ENCODE measurements around the gene E2F2.

E2F2 gene

DNA sequence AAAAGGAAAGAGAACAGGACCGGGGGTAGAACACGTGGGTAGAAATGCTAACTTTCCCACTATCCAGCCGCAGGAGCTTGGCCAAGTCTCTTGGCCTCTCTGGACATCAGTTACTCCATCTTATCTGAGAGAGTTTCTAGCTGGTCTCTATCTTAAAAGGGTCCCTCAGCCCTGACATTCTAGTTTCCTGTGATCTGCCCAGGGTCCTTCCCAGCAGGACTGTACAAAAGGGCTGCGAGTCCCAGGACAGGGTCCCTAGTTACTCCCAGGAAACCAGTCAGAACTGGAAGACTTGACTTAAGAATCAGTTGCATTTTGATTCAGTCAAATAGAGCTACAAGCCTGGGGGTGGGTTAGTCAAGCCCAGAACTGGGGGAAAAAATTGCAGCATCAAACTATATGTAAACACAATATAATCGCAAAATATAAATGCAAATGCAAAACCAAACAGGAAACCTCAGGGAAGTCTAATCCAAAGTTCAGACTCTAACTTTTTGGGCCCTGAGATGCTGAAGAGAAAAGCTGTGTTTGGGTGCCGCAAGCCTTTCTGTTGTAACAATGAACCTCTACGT is 49.9 kb downstream of the E2F2 start:
- no peak for DNase-seq

DNA sequence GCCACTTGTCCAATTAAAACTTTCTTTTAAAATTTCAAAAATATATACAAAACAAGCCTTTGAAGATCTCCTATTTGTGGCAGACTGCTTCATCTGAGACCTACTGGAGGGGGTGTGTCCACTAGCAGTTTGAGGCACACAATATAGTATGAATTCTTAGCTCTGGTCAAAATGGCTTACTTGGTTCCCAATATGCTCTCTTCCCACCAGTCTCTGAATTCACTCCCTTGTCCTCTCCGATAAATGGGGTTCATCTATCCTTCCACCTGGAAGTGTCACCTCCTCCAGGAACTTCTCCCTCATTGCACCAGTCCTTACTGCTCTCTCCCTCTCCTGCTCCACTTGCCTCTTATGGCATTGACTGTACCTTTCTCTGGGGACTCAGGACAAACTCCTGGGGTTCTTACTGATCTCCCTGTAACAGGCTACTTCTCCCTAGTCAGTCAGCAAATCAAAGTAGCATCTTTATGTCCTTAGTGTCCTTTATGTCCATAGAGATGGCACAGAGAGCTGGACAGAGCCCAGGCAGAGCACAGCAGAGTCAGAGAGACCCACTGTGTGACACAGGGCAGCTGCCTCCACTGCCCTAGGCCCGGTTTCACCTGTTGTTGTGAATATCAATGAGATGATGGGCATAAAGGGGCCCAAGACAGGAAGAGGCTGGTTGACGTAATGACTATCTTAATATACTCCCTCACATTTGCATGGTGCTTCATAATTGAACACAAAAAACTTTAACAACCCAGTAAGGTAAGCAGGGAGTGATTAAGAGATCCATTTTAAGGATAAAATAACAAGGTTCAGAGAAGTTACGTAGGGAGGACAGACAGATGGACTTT is 50.6 kb downstream of the E2F2 start:
- DNase-seq: no peak

DNA sequence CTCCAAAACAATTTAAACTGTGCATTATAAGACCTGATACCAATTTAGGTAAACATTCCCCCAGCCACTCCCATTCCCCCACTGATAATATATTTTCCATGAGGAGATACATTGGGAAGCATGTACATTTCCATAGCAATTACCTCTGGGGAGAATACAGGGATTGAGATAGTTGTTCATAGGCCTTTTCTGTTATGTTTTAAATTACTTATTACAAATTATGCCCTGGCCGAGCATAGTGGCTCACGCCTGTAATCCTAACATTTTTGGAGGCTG is 51.4 kb downstream of the E2F2 start:
- DNase-seq: no peak

DNA sequence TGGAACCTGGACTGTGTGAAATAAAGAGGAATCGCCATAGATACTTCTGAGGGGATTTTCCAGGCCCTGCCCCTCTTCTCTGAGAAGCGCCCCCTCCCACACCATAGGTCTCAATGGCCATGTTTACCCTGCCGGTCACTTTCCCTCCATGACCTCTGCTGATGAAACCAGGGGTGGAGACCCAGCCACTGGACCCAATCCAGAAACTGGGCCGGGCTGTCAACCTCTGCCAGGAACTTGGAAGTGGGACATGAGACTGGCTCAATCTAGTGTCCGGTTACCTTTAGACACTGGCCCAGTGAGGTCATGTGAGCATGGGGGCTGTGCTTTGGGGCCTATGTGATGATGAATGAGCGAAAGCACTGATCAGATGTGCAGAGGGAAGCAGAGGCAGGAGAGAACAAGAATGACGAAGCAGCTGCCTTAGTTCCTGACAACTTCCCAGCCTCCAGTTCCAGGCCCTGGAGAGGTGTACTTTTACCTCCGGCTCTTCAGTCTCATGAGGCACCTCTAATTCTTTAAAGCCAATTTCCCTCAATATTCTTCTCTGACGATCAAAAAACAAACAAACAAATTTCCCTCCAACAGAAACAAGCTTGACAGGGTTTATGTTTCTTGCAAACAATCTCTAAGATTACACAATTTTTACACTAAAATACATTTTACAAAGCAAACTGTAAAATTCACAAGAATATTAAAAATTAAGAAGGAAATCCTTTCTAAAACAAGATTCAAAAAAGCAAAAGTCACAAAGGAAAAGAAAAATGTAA is 52.0 kb downstream of the E2F2 start:
- DNase-seq: no peak

DNA sequence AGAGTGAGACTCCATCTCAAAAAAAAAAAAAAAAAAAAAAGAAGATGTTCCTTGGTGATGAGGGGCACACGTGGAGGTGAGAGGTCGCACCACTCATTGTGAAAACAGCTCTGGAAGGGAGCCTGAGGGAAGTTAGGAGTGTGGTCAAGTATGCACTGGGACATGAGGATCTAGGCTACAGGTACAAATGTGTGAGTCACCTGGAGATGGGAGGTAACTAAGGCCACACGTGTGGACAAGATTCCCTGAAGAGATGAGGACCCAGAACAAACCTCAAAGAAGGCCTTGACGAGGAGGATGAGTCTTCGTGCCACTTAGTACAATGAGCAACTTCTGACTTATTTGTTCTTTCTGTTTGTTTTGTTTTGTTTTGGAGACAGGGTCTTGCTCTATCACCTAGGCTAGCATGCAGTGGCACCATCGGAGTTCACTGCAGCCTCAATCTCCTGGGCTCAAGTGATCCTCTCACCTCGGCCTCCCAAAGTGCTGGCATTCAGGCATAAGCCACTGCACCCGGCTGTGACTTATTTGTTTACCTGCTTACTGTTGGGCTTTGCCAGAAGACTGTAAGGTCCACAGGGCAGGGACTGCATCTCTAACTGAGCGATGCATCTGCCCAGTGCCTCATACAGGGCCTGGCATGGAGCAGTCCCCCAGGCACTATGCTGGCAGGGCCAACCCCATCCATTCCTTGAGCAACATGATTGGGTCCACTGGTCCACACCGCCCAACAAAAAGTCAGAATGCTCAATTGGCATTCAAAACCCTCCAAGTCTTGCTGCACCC is 53.5 kb downstream of the E2F2 start:
- DNase-seq: no peak

DNA sequence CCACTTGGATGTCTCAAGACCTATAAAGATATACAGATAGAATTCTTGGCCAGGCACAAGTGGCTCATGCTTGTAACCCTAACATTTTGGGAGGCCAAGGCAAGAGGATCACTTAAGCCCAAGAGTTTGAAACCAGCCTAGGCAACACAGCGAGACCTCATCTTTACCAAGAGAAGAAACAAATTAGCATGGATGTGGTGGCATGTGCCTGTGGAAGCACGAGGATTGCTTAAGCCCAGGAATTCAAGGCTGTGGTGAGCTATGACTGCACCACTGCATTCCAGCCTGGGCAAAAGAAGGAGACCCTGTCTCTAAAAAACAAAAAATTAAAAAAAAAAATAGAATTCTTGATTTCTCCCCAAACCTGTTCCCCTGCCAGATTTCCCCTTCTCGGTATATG is 55.4 kb downstream of the E2F2 start:
- DNase-seq: no peak

DNA sequence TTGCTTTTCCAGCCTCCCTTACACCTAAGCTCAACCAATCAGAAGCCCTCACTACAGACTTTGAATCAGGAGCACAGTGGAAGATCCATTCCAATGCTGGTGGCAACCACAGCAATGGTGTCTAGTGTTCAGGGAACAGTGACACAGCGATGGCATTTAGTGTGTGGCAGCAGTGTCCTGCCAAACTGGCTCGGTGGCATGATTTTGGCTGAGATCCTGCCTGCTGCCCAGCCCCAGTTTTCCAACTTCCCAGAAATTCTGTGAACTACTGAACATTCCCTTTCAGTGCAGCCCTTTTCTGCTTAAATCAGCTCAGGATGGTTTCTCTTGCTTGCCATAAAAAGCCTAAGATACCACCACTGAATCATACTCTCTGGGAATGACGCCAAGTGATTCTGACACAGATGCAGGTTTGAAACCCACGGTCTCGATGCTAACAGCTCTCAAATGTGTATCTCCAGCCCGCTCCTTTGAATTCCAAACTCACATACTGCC is 55.9 kb downstream of the E2F2 start:
- no peak for DNase-seq

DNA sequence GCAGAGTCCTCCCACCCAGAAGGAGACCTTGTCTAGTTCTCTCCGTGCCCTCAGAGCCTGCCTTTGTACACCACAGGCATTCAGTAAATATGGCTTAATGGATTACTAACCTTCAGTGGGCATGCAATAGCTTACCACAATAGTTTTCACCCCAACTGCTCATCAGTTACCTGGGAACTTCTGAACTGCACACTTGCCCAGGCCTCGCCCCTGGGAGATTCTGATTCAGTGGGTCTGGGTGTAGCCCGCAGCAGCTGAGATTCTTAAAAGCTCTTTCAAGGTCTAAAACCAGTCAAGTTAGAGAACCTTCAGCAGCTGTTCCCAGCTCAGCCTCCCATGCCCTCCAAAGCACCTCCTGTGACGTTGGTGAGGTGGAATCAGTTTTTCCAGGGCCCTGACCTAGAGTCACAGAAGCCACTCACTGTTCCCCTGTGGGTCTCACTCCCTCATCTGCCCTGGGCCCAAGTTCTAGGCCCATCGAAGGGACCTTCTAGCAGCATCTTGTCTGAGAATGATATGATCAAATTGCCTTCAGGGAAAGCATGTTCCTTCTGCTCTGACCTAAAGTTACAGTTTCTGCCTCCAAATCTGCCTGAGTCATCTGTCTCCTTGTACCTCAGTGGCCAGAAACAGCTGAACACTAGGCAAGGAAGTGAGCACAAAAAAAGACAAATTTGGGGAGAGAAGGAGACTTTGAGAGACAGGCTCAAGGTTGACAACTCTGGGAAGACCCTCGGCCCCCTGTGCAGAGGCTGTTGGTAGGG is 57.8 kb downstream of the E2F2 start:
- DNase-seq: no peak

DNA sequence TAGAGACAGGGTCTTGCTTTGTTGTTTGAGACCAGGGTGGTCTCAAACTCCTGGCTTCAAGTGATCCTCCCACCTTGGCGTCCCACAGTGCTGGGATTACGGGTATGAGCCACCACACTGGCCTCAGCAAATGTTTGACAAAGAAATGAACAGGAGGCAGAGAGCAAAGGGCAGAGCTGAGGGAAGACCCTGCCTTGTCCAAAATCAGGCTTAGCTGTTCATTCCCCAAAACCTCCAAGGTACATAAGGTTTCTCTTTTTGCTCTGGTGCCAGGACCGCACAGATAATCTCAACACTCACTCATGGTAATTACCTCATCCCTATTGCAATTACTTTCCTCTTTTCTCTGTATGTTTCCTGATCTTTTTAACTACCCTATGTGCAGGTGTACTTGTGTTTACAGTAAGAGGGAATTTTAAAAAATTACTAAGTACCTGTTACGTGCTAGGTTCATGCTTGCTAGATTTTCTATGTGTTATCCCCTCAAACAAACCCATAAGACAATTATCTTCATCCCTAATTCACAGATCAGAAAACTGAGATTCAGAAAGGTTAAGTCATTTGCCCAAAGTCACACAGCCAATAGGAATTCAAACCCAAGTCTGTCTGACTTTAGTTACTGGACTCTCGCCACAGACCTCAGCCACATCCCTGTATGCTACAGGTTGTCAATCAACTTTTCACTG is 58.5 kb downstream of the E2F2 start:
- no peak for DNase-seq

DNA sequence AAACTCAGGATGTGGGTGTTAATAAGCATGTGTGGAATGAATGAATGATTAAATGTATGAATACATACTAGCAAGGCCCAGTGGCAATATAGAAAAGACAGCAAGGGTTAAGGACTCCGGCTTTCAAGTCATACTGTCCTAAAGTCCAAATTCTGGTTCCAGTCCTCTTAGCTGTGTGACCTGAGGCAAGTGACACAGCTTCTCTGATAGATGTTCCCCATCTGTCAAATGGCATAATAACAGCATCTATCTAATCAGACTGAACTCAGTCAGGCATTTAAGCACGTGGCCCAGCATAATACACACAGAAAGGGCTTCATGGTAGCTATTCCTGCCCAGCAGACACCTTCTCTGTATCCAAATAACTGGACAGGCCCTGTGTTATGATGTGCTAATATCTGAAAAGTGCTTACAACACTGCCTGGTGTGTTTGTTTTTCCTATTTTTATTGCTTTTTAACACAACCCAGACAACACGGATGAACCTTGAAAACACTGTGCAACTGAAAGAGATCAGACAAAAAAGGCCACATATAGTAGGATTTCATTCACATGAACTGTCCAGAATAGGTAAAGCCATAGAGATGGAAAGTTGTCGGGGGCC is 59.5 kb downstream of the E2F2 start:
- no peak for DNase-seq

DNA sequence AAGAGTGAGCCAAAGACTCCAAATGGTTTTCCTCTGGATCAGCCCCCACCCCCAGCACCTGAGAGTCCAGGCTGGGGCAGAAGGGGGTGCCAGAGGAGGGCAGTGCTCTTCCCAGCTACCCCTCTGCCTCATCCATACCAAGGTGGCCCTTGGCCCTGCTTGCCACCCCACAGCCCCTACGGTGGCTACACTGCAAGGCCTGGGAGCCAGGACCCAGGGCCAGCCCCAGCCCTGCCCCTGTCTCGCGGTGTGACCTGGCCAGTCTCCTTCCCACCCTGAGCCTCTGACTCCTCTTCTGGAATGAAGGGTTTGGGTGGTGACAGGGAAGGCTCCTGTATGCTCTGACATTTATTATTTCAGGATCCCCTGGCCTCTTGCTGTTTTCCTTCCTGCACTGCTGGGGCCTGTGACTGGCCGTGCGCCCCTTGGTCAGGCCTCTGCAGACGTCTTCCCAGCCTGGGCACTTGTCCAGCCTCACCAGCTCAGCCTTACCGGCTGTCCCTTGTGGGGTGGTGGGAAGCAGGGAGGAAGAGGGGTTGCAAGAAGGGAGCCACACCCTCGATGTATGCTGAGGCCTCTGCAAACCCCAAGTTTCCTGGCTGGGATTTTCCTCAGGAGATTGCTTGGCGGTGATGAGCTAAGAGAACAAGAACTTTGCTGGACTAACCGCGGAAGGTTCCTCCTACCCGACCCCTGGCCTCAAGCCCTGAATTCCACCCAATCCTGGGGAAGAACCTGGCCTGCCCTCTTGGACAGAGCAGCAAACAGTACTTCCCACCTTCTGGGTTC is 60.6 kb downstream of the E2F2 start:
- no peak for DNase-seq

DNA sequence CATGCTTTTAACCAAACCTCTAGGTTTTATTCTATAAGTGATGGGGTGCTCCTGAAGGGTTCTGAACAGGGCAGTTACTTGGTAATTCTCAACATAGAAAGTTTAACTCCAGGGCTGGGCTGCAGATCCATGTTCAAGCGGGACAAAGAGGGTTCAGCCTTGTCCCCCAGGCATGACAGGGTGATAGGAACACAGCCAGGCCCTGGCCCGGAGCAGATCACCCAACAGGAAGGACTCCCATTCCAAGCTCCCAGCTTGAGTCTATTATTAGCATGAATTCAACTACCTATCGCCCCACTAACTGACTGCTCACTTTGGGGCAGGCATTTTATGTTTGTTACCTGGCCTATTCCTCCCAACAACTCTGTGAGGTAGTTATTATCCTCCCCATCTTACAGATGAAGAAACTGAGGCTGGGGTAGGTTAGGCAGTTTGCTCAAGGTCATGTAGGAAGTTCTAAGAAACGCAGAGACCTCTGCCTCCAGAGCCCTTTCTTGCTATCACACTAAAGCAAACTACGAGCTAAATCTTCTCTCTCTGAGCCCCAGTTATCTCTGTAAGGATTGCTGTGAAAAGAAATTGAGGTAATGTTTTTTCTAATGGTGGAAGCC is 61.6 kb downstream of the E2F2 start:
- no peak for DNase-seq

DNA sequence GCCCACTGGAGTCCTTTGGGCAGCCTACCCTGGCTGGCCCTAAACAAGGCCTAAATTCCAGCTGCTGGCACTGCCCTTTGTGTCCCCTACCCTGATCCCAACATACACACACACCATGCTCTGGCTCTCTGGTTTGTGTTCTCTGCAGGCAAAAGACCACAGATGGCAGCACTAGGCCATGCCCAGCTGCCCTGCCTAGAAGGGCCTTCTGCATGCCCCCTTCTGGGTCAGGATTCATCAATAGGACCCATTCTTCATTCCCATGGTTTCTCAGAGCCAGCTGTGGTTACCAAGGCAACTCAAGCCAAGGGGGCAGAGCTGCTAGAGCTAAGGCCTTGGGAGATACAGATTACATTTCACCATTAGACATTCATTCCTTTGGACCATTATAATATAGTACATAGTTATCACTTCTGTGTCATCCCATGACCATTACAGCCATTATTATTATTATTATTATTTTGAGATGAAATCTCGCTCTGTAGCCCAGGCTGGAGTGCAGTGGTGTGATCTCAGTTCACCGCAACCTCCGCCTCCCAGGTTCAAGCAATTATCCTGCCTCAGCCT is 64.5 kb downstream of the E2F2 start:
- no peak for DNase-seq

DNA sequence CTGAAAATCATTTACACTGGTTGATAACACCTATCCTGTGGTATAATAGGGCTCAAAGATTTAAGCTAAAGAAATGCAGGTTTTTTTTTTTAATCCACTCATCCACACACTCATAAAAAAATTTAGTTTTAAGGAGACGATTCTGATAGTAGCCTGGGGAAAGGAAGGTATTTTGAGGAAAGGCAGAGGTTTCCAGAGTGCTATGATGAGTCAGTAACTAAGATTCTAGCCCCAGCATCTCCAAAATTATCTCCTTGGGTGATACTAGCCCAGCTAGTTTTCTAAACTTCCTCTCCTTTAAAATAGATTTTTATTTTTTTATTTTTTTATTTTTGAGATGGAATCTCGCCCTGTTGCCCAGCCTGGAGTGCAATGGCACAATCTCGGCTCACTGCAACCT is 67.7 kb downstream of the E2F2 start:
- DNase-seq: no peak

DNA sequence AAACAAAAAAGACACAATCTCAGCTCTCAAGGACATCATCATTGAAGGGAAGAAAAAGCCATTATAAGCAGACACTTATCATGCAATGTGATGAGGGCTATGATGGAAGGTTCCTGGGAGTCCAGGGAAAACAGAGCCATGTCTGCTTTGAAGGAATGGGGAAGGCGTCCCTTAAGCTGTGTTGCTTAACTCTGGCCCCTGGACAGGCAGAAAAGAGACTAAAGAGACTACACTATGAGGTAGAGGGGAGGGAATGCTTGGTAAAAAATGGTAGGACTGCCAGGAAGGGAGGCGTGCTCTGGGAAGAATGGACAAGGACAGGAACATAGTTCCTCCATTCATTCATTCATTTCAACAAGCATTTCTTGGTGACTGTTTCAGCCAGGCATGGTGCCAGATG is 68.3 kb downstream of the E2F2 start:
- no peak for DNase-seq

DNA sequence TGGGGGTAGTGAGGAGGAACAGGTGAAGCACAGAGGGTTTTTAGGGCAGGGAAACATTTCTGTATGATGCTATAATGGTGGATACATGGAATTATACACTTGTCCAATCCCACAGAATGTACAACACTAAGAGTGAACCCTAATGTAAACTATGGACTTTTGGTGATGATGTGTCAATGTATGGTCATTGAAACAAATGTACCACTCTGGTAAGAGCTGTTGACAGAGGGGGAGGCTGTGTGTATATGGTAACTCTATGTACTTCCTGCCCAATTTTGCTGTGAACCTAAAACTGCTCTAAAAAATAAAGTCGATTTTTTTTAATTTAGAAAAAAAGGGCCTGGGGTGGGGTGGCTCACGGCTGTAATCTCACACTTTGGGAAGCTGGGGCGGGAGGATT is 70.0 kb downstream of the E2F2 start:
- DNase-seq: no peak

DNA sequence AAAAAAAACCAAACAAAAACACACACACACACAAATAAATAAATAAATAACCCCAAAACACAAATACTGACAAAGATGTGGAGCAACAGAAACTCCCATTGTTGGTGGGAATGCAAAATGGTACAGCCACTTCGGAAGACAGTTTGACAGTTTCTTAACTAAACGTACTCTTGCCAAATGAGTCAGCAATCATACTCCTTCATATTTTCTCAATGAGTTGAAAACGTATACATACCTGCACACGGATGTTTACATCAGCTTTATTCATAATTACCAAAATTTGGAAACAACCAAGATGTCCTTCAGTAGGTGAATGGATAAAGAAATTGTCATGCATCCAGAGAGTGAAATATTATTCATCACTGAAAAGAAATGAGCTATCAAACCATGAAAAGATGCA is 70.5 kb downstream of the E2F2 start:
- no peak for DNase-seq

DNA sequence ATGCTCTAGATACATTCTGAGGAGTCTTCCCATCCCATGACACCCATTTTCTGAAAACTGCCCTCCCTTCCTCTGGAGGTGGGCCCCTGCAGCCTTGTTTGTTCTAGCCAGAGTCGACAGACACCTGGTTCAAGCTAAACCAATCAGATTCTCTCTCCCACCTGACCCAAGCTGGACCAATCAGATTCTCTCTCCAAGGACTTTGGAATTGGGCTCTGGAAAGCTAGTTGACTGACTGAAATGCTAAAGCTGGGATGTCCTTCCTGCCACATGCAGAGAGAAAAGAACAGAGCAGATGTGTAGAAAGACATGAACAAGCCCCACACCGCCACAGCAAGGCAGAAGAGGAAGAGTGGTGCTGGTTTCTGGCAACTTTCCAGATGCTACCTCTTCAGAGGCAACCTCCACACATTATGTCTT is 71.7 kb downstream of the E2F2 start:
- DNase-seq: no peak
